Spleen (tissue), 11 donors: ENCODE results near the gene B4GALNT3. TPM values are rescaled to one million over a fixed set of nuclear protein-coding genes. Genes with fewer than 3 reads are reported as not detected.

Source experiments
- DNase-seq: peaks from one replicate; pipeline ENCODE4 v3.0.0-alpha.2; 2020
- H3K27ac ChIP-seq, 8 donors: fragments of 200-600 bp; sonication (generic) in 7 of 8; 1 replicate in 4 of 8; 2 replicates in 4 of 8; pipeline versions ENCODE4 v1.5.0 to v1.8.0; 2016 to 2021; ENCODE audit warnings: inconsistent platforms in 4 of 8, mild to moderate bottlenecking in 4 of 8, moderate library complexity in 1 of 8
- H3K27me3 ChIP-seq, 7 donors: fragments of 200-600 bp; sonication (generic) in 6 of 7; replicated peaks in 1 of 7; 1 replicate in 4 of 7; 2 replicates in 3 of 7; pipeline versions ENCODE4 v1.5.0 to v1.8.0; 2016 to 2021; ENCODE audit warnings: inconsistent platforms in 3 of 7, mild to moderate bottlenecking in 1 of 7
- H3K36me3 ChIP-seq, 6 donors: fragments of 200-600 bp; sonication (generic) in 5 of 6; 1 replicate in 4 of 6; 2 replicates in 2 of 6; pipeline versions ENCODE4 v1.5.0 to v1.8.0; 2016 to 2021; ENCODE audit warnings: inconsistent platforms in 2 of 6
- H3K4me1 ChIP-seq, 6 donors: fragments of 200-600 bp; sonication (generic) in 5 of 6; 1 replicate in 3 of 6; 2 replicates in 3 of 6; pipeline versions ENCODE4 v1.5.0 to v1.8.0; 2016 to 2021; ENCODE audit warnings: inconsistent platforms in 3 of 6
- H3K4me3 ChIP-seq, 8 donors: fragments of 200-600 bp; sonication (generic) in 7 of 8; 1 replicate in 4 of 8; 2 replicates in 4 of 8; pipeline versions ENCODE4 v1.5.0 to v1.8.0; 2016 to 2021; ENCODE audit warnings: inconsistent platforms in 4 of 8, mild to moderate bottlenecking in 4 of 8, moderate library complexity in 2 of 8
- H3K9me3 ChIP-seq, 8 donors: fragments of 200-600 bp; sonication (generic) in 7 of 8; 1 replicate in 4 of 8; 2 replicates in 4 of 8; pipeline versions ENCODE4 v1.5.0 to v1.8.0; 2016 to 2021; ENCODE audit warnings: inconsistent platforms in 4 of 8
- POLR2A ChIP-seq, 3 donors: fragments of 450-650 bp; IDR thresholded peaks; one replicate each; pipeline ENCODE4 v1.5.1; 2017; ENCODE audit warnings: antibody characterized with exemption in 3 of 3, mild to moderate bottlenecking in 1 of 3
- POLR2AphosphoS5 ChIP-seq, 3 donors: sonication (generic); formaldehyde crosslinking; IDR thresholded peaks; one replicate each; pipeline ENCODE4 v1.5.1; 2017; ENCODE audit warnings: antibody characterized with exemption in 3 of 3
- WGBS, 5 donors: extraction: QIAGEN DNeasy Blood & Tissue Kit in 3 of 5; methylation state at CpG; one replicate each; pipeline versions ENCODE4 v1.1.5 to v1.1.7; 2013 to 2018; 5-methylcytosine and 5-hydroxymethylcytosine counted together
- intact Hi-C: fragments of 100-400 bp; cut with DNase I; formaldehyde crosslinking; loops from one replicate; pipeline ENCODE4 v1.15.0; 2023; ENCODE audit warnings: low total_unique reads
- polyA plus RNA-seq, 3 donors: library from polyadenylated mRNA; stranded (reverse); fragments of 200-250 nt; gene quantifications; one replicate each; pipeline ENCODE4 v1.2.1, GENCODE V29; 2013
- total RNA-seq, 7 donors: library from RNA; depleted of rRNA in 3 of 7; stranded (reverse); fragments of >200 nt in 3 of 7; fragmentation: NEBNext Ultra II Directional in 4 of 7; extraction: Animal tissue kit (Norgen Biotek cat#: 25700) in 4 of 7; gene quantifications; one replicate each; pipeline versions ENCODE4 v1.1.0 to v1.2.1, GENCODE V29; 2016 to 2021
- TF ChIP-seq, protein P1 (sequence below), 11 experiments: fragments of 200-600 bp in 7 of 11; fragments of 450-650 bp in 4 of 11; sonication (generic) in 4 of 11; IDR thresholded peaks in 8 of 11; conservative IDR thresholded peaks in 3 of 11; 1 replicate in 7 of 11; 2 replicates in 4 of 11; pipeline versions ENCODE4 v1.4.0 to v1.8.0; 2016 to 2021; ENCODE audit warnings: antibody characterized with exemption in 11 of 11, inconsistent platforms in 4 of 11, mild to moderate bottlenecking in 1 of 11
- donor health status: healthy with polysubstance abuse.
- donor health status: DM: no; HTN: no; CAD: no; lungs with moderate emphysema.
- donor health status: DM: no; HTN: no; CAD: no.
- donor health status: Bipolar disorder and iron deficiency.
- donor health status: healthy.
- donor health status: DM: no; HTN: no; CAD: no.
- donor health status: DM: yes; HTN: yes; CAD: no.

B4GALNT3 gene
- total and polyA plus RNA-seq, 10 donors, result 0.28 to 2.0 (median 1.5) TPM

GRCh38 chr12:559208-559905 lies 99.6 kb downstream of the B4GALNT3 start:
- no peak overlapping the region for H3K27ac ChIP-seq
- intact Hi-C loops, result no loop called here
- H3K36me3 ChIP-seq, result no peaks in the 10 kb centered on the region
- H3K27me3 ChIP-seq, result peaks cover 0 to 10% (median 0%) of the 10 kb centered on the region in 7 donors
- H3K9me3 ChIP-seq, result no peaks in the 10 kb centered on the region
- no peak for TF ChIP-seq POLR2AphosphoS5 (IDR thresholded peaks at IDR 0.05)
- TF ChIP-seq POLR2A (IDR thresholded peaks at IDR 0.05), result no peak
- TF ChIP-seq, protein P1, sequence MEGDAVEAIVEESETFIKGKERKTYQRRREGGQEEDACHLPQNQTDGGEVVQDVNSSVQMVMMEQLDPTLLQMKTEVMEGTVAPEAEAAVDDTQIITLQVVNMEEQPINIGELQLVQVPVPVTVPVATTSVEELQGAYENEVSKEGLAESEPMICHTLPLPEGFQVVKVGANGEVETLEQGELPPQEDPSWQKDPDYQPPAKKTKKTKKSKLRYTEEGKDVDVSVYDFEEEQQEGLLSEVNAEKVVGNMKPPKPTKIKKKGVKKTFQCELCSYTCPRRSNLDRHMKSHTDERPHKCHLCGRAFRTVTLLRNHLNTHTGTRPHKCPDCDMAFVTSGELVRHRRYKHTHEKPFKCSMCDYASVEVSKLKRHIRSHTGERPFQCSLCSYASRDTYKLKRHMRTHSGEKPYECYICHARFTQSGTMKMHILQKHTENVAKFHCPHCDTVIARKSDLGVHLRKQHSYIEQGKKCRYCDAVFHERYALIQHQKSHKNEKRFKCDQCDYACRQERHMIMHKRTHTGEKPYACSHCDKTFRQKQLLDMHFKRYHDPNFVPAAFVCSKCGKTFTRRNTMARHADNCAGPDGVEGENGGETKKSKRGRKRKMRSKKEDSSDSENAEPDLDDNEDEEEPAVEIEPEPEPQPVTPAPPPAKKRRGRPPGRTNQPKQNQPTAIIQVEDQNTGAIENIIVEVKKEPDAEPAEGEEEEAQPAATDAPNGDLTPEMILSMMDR (IDR thresholded peaks at IDR 0.05 in 8 of 11, conservative IDR thresholded peaks at IDR 0.05 in 3 of 11), result no peak
- no peak for DNase-seq
- no peak overlapping the region for H3K4me3 ChIP-seq
- peaks cover 8 to 48% (median 35%) of the 10 kb centered on the region in 6 donors for H3K4me1 ChIP-seq
- WGBS, 5 donors, result 86 to 92% (median 89%) methylated on average over 21 of the region's 21 CpGs

GRCh38 chr12:559906-560455 lies 100.2 kb downstream of the B4GALNT3 start:
- Histone ChIP-seq H3K4me1 (peaks cover 11 to 54% (median 36%) of the 10 kb centered on the region in 6 donors), H3K27me3 (peaks cover 0 to 10% (median 0%) of the 10 kb centered on the region in 7 donors), H3K4me3 (no peak overlapping the region), H3K36me3 (peaks cover 0 to 4% (median 0%) of the 10 kb centered on the region in 6 donors), H3K27ac (no peak overlapping the region), H3K9me3 (no peaks in the 10 kb centered on the region)
- DNase-seq, result no peak
- WGBS, 5 donors, result 77 to 85% (median 81%) methylated on average over 14 of the region's 14 CpGs
- intact Hi-C loops, result no loop called here
- TF ChIP-seq POLR2AphosphoS5 (IDR thresholded peaks at IDR 0.05) (no peak), POLR2A (IDR thresholded peaks at IDR 0.05) (no peak)
- TF ChIP-seq, protein P1 (IDR thresholded peaks at IDR 0.05 in 8 of 11, conservative IDR thresholded peaks at IDR 0.05 in 3 of 11), result no peak

DNA sequence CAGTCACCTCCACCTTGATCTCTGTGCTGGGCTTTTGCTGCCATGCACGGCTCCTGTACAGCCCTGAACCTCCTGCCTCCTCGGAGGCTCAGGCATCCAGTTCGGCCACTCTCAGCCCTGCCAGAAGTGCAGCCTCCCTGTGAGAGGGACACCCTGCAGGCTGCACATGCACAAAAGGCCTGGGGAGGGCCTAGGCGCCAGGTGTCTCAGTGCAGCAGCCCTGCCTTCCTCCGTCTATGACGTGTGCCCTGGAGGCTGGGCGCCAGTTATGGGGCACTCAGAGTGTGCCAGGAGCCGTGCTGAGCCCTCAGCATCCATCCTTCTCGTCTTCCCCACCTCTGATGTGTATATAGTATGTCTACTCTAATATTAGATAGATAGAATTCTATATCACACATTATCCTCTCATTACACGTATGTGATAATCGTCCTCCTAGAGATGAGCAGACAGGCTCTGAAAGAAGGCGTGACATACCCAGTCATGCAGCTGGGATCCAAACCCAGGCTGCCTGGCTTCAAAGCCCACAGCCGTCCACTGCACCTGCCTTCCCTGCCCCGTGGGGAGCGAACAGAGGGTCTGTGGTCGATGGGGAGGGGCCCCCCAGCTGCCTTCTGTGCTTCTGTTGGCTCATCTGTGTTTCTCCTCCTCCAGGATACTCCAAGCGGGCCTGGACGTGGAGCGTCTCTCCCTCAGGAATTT lies 101.1 kb downstream of the B4GALNT3 start:
- DNase-seq, result no peak
- TF ChIP-seq, protein P1 (IDR thresholded peaks at IDR 0.05 in 8 of 11, conservative IDR thresholded peaks at IDR 0.05 in 3 of 11), result no peak
- Histone ChIP-seq H3K4me3 (no peak overlapping the region), H3K27ac (peak overlapping the region in 2 of 8 donors; percentile 86 to 89), H3K4me1 (peaks cover 11 to 54% (median 36%) of the 10 kb centered on the region in 6 donors), H3K9me3 (no peaks in the 10 kb centered on the region), H3K36me3 (peaks cover 0 to 13% (median 0%) of the 10 kb centered on the region in 6 donors), H3K27me3 (peaks cover 0 to 10% (median 0%) of the 10 kb centered on the region in 7 donors)
- WGBS, 5 donors, result 71 to 87% (median 78%) methylated on average over 18 to 19 of the region's 19 CpGs
- intact Hi-C loops, result no loop called here

- peak overlapping the region in 5 of 8 donors; percentile 8 to 89 (median 80) for H3K27ac ChIP-seq
- DNase-seq, result peak; percentile 71
- intact Hi-C loops, result no loop called here
- TF ChIP-seq POLR2AphosphoS5 (IDR thresholded peaks at IDR 0.05) (no peak), POLR2A (IDR thresholded peaks at IDR 0.05) (no peak)
- TF ChIP-seq, protein P1 (IDR thresholded peaks at IDR 0.05 in 8 of 11, conservative IDR thresholded peaks at IDR 0.05 in 3 of 11), result no peak
- peak overlapping the region in 1 of 8 donors; percentile 60 for H3K4me3 ChIP-seq
- peaks cover 11 to 57% (median 36%) of the 10 kb centered on the region in 6 donors for H3K4me1 ChIP-seq
- WGBS, 5 donors, result 89 to 92% (median 91%) methylated on average over 11 to 14 of the region's 14 CpGs
- no peaks in the 10 kb centered on the region for H3K9me3 ChIP-seq
- H3K36me3 ChIP-seq, result peaks cover 0 to 14% (median 0%) of the 10 kb centered on the region in 6 donors
- H3K27me3 ChIP-seq, result peaks cover 0 to 10% (median 0%) of the 10 kb centered on the region in 7 donors
Observed at GRCh38 chr12:561391-561705, 101.6 kb downstream of the B4GALNT3 start.
